Raji (cell line): ENCODE results near the gene ZNF486.
A peak's percentile ranks its signal among the peaks of the same experiment; 100 is the strongest.

Source experiments
- POLR2A ChIP-seq: IDR thresholded peaks from 2 replicates; pipeline ENCODE4 v1.6.1; 2011; ENCODE audit warnings: low read depth, low read length, control low read depth; ENCODE audit not compliant: insufficient read depth

The ZNF486 gene

DNA sequence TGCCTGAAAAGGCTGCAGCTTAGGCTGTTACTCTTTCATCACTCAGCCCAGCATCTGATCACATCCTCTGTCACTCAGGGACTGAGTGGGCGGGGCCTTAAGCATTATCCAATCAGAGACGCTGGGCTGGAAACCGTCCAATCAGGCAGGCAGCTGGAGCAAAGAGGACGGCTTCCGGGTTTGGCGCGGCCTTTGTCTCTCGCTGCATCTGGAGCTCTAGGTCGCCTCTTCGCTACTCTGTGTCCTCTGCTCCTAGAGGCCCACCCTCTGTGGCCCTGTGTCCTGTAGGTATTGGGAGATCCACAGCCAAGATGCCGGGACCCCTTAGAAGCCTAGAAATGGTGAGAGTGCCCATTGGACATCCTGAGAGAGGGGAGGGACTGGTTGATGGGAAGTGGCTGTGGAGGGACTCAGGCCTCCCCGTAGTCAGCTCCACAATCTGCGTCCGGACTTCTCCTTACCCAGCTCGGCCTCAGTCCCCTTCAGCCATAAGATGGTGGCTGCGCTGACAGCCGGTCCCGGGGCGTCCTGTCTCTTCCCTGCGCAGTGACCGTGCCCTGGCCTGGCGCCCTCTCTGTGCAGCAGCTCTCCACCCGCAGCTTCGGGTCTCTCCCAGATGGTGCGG, at the start of gene ZNF486:
Gene ZNF486 (plus strand): TSS at position 195 of the 625 bp plus-strand sequence. CDS start 117 bp downstream, at position 312.
- TF ChIP-seq POLR2A = peak; percentile 80

DNA sequence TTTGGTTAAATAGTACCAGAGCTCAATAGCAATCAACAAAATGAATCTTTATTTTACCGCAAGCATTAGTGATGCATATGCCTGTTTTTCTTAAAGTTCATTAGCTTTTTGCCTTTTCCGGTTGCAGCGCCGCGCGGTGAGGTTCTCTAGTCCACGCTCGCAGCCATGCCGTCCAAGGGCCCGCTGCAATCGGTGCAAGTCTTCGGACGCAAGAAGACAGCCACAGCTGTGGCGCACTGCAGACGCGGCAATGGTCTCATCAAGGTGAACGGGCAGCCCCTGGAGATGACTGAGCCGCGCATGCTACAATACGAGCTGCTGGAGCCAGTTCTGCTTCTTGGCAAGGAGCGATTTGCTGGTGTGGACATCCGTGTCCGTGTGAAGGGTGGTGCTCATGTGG, 42.1 kb upstream of the ZNF486 start:
- TF ChIP-seq POLR2A = no peak

DNA sequence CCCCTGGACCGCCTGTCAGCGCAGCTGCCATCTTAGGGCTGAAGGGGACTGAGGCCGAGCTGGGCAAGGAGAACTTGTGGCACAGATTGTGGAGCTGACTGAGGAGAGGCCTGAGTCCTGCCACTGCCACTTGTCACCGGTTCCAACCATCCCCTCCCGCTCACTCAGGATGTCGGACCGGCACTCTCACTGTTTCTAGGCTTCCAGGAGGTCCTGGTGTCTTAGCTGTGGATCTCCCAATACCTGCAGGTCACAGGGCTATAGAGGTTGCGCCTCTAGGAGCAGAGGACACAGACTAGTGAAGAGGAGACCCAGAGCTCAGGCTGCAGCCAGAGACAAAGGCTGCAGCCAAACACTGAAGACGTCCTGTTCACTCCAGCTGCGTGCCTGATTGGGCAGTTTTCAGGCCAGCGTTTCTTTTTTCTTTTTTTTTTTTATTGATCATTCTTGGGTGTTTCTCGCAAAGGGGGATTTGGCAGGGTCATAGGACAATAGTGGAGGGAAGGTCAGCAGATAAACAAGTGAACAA, 15.3 kb upstream of the ZNF486 start:
- TF ChIP-seq POLR2A = no peak

DNA sequence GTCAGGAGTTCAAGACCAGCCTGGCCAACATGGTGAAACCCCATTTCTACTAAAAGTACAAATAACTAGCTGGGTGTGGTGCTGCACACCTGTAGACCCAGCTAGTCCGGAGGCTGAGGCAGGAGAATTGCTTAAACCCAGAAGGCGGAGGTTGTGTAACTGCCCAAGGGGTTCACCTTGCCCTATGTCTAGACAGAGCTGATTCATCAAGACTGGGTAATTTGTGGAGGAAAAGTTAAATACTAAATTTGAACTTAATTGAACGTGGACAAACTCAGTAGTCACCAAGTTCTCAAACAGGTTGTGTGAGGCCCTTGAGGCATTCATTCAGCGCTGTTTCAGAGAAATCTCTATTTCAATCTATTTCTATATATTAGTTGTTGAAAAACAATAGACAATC, 13.7 kb upstream of the ZNF486 start:
- TF ChIP-seq POLR2A = no peak

DNA sequence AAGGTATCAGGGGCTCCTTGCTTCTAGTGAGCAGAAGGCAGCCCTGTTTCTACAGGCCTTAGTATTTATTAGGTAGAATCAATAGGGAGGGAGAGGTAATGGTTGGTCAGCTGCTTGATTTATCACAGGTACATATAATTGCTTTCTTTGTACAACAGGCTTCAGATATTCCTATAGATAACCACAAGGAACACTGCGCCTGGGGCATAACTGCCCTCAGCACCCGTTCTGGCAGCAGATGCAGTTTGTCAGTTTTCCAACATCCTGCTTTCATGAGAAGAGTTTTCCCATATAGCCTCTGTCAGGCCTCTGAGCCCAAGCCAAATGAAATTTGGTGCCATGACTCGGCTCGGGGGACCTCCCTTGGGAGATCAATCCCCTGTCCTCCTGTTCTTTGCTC, 12.4 kb upstream of the ZNF486 start:
- no peak for TF ChIP-seq POLR2A

DNA sequence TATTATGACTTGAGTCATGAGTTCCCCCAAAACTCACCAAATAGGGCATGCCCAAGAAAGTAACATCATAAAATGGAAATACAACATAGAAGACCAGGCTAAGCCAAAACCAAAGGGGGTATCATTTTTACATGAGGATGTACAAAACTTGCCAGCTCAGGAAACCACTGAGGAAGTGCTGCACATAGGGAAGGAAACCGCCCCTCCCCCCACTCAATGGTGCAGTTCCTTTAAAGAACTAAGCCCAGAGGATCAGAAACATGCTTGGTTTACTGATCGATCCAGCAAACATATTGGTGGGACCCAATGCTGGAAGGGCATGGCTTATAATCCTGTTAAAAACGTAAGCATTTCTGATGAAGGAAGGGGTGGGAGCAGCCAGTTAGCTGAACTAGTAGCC, 4.2 kb upstream of the ZNF486 start:
- TF ChIP-seq POLR2A = no peak

DNA sequence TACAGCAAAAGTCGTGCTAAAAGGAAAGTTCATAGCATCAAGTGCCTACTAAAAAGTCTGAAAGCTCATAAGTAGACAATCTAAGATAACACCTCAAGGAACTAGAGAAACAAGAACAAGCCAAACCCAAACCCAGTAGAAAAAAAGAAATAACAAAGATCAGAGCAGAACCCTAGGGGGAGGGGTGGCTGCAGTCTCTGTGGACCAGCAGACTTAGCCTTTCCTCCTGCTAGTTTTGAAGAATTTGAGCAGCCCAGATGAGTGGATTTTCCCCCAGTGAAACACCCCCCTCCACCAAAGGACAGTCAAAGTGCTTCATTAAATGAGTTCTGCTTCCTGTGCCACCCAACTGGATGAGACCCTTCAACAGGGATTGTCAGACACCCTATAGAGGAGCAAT, 2.6 kb upstream of the ZNF486 start:
- TF ChIP-seq POLR2A = no peak

DNA sequence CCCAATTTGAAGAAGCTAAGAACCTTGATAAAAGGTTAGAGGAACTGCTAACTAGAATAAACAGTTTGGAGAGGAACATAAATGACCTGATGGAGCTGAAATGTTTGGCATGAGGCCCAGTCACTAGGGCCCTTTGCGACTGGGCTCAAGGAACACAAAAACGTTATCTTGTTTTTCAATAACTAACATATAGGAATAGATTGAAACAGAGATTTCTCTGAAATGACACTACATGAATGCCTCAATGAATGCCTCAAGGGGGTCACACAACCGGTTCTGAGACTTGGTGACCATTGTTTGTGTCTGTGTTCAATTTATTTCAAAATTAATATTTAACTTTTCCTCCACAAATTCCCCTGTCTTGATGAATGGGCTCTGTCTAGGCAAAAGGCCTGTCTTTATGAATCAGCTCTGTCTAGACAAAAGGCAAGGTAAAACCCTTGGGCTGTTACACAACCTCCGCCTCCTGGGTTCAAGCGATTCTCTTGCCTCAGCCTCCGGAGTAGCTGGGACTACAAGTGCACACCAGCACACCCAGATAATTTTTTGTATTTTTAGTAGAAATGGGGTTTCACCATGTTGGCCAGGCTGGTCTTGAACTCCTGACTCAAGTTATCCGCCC, 932 bp upstream of the ZNF486 start:
- no peak for TF ChIP-seq POLR2A

DNA sequence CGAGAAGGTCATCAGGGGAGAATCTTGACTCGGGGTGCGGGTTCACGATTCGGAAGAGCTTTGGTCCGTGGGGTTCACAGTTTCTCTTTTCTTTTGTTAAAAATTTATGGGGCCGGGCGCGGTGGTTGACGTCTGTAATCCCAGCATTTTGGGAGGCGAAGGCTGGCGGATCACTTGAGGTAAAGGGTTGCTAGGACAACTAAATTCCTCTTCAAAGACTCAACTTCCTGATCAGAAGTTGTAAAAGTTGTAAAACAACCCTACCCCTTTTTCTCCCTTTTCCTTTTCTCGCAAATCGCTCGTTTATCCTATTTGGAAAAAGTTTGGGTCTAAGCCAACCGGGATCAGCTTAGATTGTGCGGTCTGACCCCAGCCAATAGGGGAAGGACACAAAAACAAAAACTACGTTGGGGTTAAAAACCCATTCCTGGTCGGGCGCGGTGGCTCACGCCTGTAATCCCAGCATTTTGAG, 673 bp downstream of the ZNF486 start:
- no peak for TF ChIP-seq POLR2A

DNA sequence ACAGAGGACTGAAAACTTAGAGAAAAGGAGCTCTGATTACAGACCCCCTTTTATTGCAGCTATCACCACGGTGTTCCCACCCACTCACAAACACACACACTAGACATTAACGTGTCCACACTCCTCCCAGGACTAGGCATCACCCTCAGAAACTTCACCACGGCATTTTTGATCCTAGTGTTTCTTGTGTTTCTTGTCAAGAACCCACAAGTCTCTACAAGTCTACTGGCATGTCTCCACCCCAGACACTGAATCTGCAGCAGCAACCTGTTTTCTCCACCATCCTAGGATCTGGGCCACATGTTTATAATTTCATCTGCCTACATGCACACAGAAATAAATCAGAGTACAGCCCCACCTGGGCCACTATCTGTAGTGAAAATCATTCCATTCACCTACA, 4.3 kb downstream of the ZNF486 start:
- TF ChIP-seq POLR2A = no peak

DNA sequence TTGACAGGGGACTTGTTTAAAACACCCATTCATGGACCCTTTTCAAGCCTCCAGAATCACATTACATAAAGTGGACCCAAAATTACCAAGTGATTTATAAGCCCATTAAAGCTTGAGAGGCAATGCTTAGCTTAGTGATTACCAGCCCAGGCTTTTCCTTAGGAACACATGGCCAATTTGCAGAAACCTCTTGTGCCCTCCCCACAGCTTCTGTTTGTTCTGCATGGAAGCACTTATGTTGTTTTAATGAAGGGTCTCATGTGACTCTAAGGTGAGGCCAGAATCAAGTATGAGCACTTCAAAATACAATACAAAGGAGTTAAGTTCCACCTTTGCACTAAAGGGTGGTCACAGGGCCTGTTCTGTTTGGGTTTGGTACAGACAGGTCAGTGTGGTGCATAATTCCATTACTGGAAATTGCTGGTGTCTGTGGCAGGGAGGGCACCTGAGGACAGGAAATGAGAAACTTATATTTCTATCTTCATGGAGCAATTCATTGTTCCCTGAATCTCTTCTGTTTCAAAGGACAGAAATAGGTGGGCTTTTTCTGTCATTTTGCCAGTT, 15.3 kb downstream of the ZNF486 start:
- TF ChIP-seq POLR2A = no peak

DNA sequence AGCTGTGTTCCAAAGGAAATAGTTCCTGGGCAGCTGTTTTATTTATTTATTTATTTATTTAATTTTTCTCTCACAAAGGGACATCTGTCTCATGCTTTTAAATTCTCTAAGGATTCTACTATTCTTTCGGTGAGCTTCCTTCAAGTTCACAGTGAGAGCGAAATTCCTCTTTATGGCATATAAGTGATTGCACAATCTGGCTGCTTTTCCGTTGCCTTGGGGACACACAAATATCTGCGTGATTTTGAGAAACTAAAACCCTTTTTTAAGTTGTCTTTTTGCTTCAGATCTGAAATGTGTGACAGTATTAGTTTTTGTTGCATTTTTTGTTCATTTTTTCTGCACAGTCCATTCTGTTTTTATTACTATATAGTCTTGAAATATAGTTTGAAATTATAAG, 19.2 kb downstream of the ZNF486 start:
- TF ChIP-seq POLR2A = no peak

DNA sequence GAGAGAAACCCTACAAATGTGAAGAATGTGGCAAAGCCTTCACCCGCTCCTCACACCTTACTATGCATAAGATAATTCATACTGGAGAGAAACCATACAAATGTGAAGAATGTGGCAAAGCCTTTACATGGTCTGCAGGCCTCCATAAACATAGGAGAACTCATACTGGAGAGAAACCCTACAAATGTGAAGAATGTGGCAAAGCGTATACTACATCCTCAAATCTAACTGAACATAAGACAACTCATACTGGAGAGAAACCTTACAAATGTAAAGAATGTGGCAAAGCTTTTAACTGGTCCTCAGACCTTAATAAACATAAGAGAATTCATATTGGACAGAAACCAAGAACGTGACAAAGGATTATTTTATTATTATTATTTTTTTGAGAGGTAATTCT, 30.7 kb downstream of the ZNF486 start:
- no peak for TF ChIP-seq POLR2A

DNA sequence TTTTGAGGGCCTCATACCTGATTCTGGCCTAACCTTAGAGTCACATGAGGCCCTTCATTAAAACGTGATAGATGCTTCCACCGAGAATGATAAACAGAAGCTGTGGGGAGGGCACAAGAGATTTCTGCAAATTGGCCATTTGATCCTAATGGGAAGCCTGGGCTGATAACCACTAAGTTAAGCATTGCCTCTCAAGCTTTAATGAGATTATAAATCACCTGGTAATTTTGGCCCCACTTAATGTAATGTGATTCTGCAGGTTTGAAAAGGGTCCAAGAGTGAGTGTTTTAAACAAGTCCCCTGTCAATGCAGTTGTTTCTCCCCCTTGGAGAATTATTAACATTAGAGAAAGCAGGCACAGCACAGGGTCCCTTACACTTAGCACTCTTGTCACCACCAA, 42.0 kb downstream of the ZNF486 start:
- TF ChIP-seq POLR2A = no peak

DNA sequence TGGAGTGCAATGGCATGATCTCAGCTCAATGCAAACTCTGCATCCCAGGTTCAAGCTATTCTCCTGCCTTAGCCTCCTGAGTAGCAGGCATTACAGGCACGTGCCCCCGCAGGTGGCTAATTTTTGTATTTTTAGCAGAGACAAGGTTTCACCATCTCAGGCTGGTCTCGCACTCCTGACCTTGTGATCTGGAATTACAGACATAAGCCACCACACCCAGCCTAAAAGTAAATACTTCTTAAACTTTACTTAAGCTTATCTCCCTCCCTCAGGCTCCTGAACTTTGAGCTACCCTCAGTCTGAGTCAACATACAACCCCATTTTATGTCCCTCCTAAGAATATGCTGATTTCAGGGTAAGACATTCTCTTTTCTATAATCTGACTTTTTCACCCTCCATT, 66.1 kb downstream of the ZNF486 start:
- TF ChIP-seq POLR2A = no peak

DNA sequence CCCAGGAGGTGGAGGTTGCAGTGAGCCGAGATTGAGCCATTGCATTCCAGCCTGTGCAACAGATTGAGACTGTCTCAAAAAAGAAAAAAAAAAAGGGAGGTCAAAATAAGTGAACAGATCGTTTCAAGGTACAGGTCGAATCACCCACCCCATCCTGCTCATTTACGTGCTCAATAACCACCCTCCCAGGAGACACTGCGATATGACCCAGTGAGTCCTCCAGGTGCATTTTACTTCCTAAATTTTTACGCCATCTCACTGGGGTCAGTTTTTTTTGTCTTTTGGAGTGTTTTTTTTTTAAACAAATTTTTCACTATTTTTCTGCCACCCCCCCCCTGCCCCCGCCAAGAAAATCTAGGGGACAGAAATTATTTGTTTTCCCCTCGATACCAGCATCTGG, 68.1 kb downstream of the ZNF486 start:
- no peak for TF ChIP-seq POLR2A

DNA sequence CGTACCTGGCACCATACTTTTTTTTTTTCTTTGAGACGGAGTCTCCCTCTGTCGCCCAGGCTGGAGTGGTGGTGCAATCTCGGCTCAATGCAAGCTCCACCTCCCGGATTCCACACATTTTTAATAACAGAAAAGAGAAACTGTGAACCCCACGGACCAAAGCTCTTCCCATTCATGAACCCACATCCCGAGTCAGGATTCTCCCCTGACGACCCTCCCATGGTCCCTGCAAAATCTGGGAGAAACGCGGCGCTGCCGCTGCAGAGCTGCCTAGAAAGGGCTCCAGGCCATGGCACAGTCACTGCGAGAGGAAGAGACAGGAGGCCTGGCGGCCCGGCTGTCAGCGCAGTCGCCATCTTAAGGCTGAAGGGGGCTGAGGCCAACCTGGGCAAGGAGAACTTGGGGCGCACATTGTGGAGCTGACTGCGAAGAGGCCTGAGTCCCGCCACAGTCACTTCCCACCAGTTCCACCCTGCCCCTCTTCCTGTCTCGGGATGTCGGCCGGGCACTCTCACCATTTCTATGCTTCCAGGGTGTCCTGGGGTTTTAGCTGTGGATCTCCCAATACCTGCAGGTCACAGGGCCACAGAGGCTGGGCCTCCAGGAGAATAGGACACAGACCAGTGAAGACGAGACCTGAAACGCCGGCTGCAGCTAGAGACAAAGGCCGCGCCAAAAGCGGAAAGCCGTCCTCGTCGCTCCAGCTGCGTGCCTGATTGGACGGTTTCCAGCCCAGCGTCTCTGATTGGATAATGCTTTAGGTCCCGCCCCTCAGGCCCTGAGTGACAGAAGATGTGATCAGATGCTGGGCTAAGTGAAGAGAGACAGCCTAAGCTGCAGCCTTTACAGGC, 71.0 kb downstream of the ZNF486 start:
- TF ChIP-seq POLR2A = peak; percentile 52; the same call in 1 of the 2 replicates
